ENCODE measurements around the gene NFATC1.

- TF ChIP-seq CTCF (IDR thresholded peaks at IDR 0.05) (no peak), POLR2A (IDR thresholded peaks at IDR 0.05) (no peak)
These were observed 29.8 kb downstream of the NFATC1 start for GRCh38 chr18:79425569-79425886.

Measured in thyroid gland (tissue), 4 donors.